ENCODE measurements around the gene IGSF10. TPM values are rescaled to one million over a fixed set of nuclear protein-coding genes. Genes with fewer than 3 reads are reported as not detected.

The IGSF10 gene
- total and polyA plus RNA-seq, 2 of the 13 experiments (the other 11 are each of a cell fraction or from before 2014, with no cell fraction given): 0.16 TPM; not detected in 1

DNA sequence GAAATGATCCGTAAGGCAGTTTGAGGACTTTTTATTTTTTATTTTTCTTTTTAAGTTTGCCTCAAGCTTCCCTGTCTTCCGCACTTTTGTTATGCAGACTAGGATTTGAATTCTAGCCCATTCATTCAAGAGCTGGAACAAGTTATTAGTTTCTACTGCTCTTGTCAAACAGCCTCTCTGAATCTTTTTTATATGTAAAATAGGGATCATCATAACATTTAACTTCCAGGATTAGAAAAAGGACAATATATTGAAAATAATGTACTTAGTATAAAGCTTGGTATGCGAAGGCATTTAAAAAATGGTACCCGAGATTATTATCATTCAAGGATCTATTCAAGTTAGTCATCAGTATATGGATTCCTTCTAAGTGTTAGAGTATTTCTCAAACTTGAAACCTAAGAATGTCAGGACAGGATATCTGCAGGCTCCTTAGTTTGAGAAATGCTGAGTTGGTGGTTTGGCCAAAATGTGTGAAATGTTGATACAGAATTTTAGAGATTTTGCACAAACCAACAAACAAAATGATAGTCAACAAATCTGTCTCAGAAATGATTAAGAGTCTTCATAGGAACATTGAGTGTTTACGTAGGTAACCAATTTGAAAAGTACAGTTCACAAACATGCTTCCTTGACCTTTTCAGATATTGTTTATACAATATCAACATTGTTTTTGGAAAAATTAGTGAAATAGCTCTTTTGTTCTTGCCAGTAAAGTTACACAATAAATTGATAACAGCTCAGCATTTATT, 40.5 kb upstream of the IGSF10 start:
- no peaks in the 10 kb centered on the region for H3K4me1 ChIP-seq (ENCODE audit: insufficient read depth, low read length)
- no peak overlapping the region for H3K4me3 ChIP-seq (replicated peaks in 1 of 3; ENCODE audit: insufficient read depth in 1 of 3, low read depth in 2 of 3, low read length in 3 of 3)
- ATAC-seq (no peak), DNase-seq (ENCODE audit: low spot score) (no peak), FAIRE-seq (no peak)
- H3K27ac ChIP-seq (ENCODE audit: extremely low read length, insufficient read depth, low read length): no peak overlapping the region
- H3K9me3 ChIP-seq (ENCODE audit: low read length): no peaks in the 10 kb centered on the region
- H3K9ac ChIP-seq (ENCODE audit: insufficient read depth, low read depth, low read length): no peak overlapping the region
- no peaks in the 10 kb centered on the region for H3K79me2 ChIP-seq (ENCODE audit: insufficient read depth, low read length)
- H4K20me1 ChIP-seq (ENCODE audit: insufficient read depth, low read length): no peaks in the 10 kb centered on the region
- H2AFZ ChIP-seq (ENCODE audit: low read length): no peak overlapping the region
- POLR2A ChIA-PET: no interaction called here
- CTCF ChIA-PET (ENCODE audit: low intra/inter-chr PET ratio, low total read pairs): no interaction called here
- no peaks in the 10 kb centered on the region for H3K36me3 ChIP-seq (replicated peaks in 1 of 2; ENCODE audit: control insufficient read depth in 1 of 2, insufficient read depth in 2 of 2, low read length in 2 of 2)
- TF ChIP-seq ZNF34 (CRISPR knock-in tag; IDR thresholded peaks at IDR 0.05; ENCODE audit: borderline replicate concordance): no peak
- TF ChIP-seq ZNF136 (CRISPR knock-in tag; IDR thresholded peaks at IDR 0.05; ENCODE audit: low read depth): no peak
- no peak for TF ChIP-seq ZNF609 (CRISPR knock-in tag; IDR thresholded peaks at IDR 0.05; ENCODE audit: borderline replicate concordance)
- TF ChIP-seq RFX5 (IDR thresholded peaks at IDR 0.05; ENCODE audit: low read depth, low read length): no peak
- TF ChIP-seq, protein P1, sequence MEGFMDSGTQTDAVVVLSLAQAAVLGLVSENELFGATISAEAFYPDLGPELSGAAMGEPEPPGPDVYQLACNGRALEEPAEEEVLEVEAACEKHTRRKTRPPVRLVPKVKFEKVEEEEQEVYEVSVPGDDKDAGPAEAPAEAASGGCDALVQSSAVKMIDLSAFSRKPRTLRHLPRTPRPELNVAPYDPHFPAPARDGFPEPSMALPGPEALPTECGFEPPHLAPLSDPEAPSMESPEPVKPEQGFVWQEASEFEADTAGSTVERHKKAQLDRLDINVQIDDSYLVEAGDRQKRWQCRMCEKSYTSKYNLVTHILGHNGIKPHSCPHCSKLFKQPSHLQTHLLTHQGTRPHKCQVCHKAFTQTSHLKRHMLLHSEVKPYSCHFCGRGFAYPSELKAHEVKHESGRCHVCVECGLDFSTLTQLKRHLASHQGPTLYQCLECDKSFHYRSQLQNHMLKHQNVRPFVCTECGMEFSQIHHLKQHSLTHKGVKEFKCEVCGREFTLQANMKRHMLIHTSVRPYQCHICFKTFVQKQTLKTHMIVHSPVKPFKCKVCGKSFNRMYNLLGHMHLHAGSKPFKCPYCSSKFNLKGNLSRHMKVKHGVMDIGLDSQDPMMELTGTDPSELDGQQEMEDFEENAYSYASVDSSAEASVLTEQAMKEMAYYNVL (CRISPR knock-in tag; IDR thresholded peaks at IDR 0.05; ENCODE audit: borderline replicate concordance): no peak
- 0 out of 2 replicates have a peak, but pooled peaks have one; percentile 20 for TF ChIP-seq MAFF (IDR thresholded peaks at IDR 0.05; ENCODE audit: low read depth, low read length)
- no peak for TF ChIP-seq MAFG (CRISPR knock-in tag; IDR thresholded peaks at IDR 0.05)
- TF ChIP-seq SNAI1 (CRISPR knock-in tag; IDR thresholded peaks at IDR 0.05; ENCODE audit: borderline replicate concordance): no peak
- no peak for TF ChIP-seq HMG20A (CRISPR knock-in tag; IDR thresholded peaks at IDR 0.05; ENCODE audit: borderline replicate concordance)
- peak in 1 of 2 experiments; percentile 57; a peak in 1 of 4 replicates for TF ChIP-seq MAFK (conservative IDR thresholded peaks at IDR 0.05 in 1 of 2, IDR thresholded peaks at IDR 0.05 in 1 of 2; ENCODE audit: low read length in 2 of 2)
- TF ChIP-seq ATF7-NPFF (CRISPR knock-in tag; IDR thresholded peaks at IDR 0.05; ENCODE audit: low read depth): no peak
- no peak for TF ChIP-seq ZNF749 (CRISPR knock-in tag; IDR thresholded peaks at IDR 0.05; ENCODE audit: borderline replicate concordance)
- TF ChIP-seq ZNF800 (CRISPR knock-in tag; IDR thresholded peaks at IDR 0.05): no peak
- in situ Hi-C loops (cut with HindIII; ENCODE audit: extremely low pct_ligation_motif_present, low pct_unique_long_range_greater_than_20kb): no loop called here
- WGBS (ENCODE audit: low lambda C conversion rate): 22% methylated on average over 5 of the region's 5 CpGs
- no peaks in the 10 kb centered on the region for H3K27me3 ChIP-seq (ENCODE audit: control insufficient read depth in 1 of 2, insufficient read depth in 2 of 2, low read length in 2 of 2)
- intact Hi-C loops (cut with micrococcal nuclease; ENCODE audit: unreplicated experiment): no loop called here
- BruUV-seq (replicated peaks): no TSS peak
- no peak overlapping the region for H3K4me2 ChIP-seq (ENCODE audit: low read depth, low read length)

Data from HepG2 (cell line).